Transverse colon (tissue), 4 donors: ENCODE measurements around the gene NECTIN1.

Experiments
- CTCF ChIP-seq, 5 experiments: fragments of 200-600 bp in 3 of 5; fragments of 450-650 bp in 2 of 5; sonication (generic) in 3 of 5; IDR thresholded peaks; 1 replicate in 2 of 5; 2 replicates in 3 of 5; pipeline ENCODE4 v1.5.1; 2016 to 2017; ENCODE audit warnings: antibody characterized with exemption in 5 of 5, inconsistent platforms in 3 of 5, mild to moderate bottlenecking in 2 of 5, moderate library complexity in 1 of 5
- POLR2A ChIP-seq: fragments of 450-650 bp; IDR thresholded peaks from one replicate; pipeline ENCODE4 v1.6.1; 2016; ENCODE audit warnings: antibody characterized with exemption, mild to moderate bottlenecking, moderate library complexity
- POLR2AphosphoS5 ChIP-seq, 3 donors: sonication (generic); formaldehyde crosslinking; IDR thresholded peaks; one replicate each; pipeline ENCODE4 v1.6.1; 2016; ENCODE audit warnings: antibody characterized with exemption in 3 of 3

GRCh38 chr11:119616586-119617339 lies 112.2 kb downstream of the NECTIN1 start:
- TF ChIP-seq CTCF (IDR thresholded peaks at IDR 0.05) (no peak), POLR2A (no peak), POLR2AphosphoS5 (IDR thresholded peaks at IDR 0.05) (no peak)
